ENCODE results near the gene ATXN10.

The ATXN10 gene

GRCh38 chr22:45750626-45751025 lies 79.0 kb downstream of the ATXN10 start:
- no peak for TF ChIP-seq EZH2 (IDR thresholded peaks at IDR 0.05; ENCODE audit: borderline replicate concordance, low read depth, low read length, severe bottlenecking)
- TF ChIP-seq, protein P1, sequence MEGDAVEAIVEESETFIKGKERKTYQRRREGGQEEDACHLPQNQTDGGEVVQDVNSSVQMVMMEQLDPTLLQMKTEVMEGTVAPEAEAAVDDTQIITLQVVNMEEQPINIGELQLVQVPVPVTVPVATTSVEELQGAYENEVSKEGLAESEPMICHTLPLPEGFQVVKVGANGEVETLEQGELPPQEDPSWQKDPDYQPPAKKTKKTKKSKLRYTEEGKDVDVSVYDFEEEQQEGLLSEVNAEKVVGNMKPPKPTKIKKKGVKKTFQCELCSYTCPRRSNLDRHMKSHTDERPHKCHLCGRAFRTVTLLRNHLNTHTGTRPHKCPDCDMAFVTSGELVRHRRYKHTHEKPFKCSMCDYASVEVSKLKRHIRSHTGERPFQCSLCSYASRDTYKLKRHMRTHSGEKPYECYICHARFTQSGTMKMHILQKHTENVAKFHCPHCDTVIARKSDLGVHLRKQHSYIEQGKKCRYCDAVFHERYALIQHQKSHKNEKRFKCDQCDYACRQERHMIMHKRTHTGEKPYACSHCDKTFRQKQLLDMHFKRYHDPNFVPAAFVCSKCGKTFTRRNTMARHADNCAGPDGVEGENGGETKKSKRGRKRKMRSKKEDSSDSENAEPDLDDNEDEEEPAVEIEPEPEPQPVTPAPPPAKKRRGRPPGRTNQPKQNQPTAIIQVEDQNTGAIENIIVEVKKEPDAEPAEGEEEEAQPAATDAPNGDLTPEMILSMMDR (IDR thresholded peaks at IDR 0.05; ENCODE audit: borderline replicate concordance, extremely low read depth, low read length, poor library complexity, severe bottlenecking), result no peak
- H2AFZ ChIP-seq (ENCODE audit: low read depth, low read length), result no peak overlapping the region
- H3K36me3 ChIP-seq (ENCODE audit: insufficient read depth, low read length), result peaks cover 38% of the 10 kb centered on the region

GRCh38 chr22:45752036-45752435 lies 80.4 kb downstream of the ATXN10 start:
- Histone ChIP-seq H3K4me3 (ENCODE audit: low read depth in 1 of 2, low read length in 2 of 2) (no peak overlapping the region), H2AFZ (ENCODE audit: low read depth, low read length) (no peak overlapping the region), H3K79me2 (ENCODE audit: insufficient read depth, low read length) (peaks cover 19% of the 10 kb centered on the region; the same call in 1 of the 2 replicates), H3K4me2 (ENCODE audit: insufficient read depth, low read length) (no peak overlapping the region), H3K4me1 (ENCODE audit: insufficient read depth, low read length) (no peaks in the 10 kb centered on the region), H3K27ac (ENCODE audit: low read length) (0 out of 2 replicates have a peak overlapping the region, but pooled peaks have one; percentile 18), H3K36me3 (ENCODE audit: insufficient read depth, low read length) (peaks cover 35% of the 10 kb centered on the region), H3K9ac (ENCODE audit: low read depth, low read length) (no peak overlapping the region), H3K27me3 (ENCODE audit: insufficient read depth, low read length, poor library complexity) (no peaks in the 10 kb centered on the region), H4K20me1 (ENCODE audit: insufficient read depth, low read length) (peaks cover 23% of the 10 kb centered on the region; the same call in 1 of the 2 replicates), H3K9me3 (ENCODE audit: insufficient read depth, low read length, severe bottlenecking) (no peaks in the 10 kb centered on the region)
- TF ChIP-seq, protein P1 (IDR thresholded peaks at IDR 0.05; ENCODE audit: borderline replicate concordance, extremely low read depth, low read length, poor library complexity, severe bottlenecking), result no peak
- DNase-seq, result no peak
- ATAC-seq (ENCODE audit: insufficient read depth, low read depth), result no peak

More at GRCh38 chr22:45750626-45751025, 79.0 kb downstream of the ATXN10 start:
- no peak overlapping the region for H3K4me2 ChIP-seq (ENCODE audit: insufficient read depth, low read length)
- no peaks in the 10 kb centered on the region for H3K4me1 ChIP-seq (ENCODE audit: insufficient read depth, low read length)
- ATAC-seq (ENCODE audit: insufficient read depth, low read depth), result no peak
- H3K27ac ChIP-seq (ENCODE audit: low read length), result no peak overlapping the region
- H3K9ac ChIP-seq (ENCODE audit: low read depth, low read length), result no peak overlapping the region
- H3K9me3 ChIP-seq (ENCODE audit: insufficient read depth, low read length, severe bottlenecking), result no peaks in the 10 kb centered on the region
- H3K27me3 ChIP-seq (ENCODE audit: insufficient read depth, low read length, poor library complexity), result no peaks in the 10 kb centered on the region
- peaks cover 20% of the 10 kb centered on the region for H3K79me2 ChIP-seq (ENCODE audit: insufficient read depth, low read length)
- H3K4me3 ChIP-seq (ENCODE audit: low read depth in 1 of 2, low read length in 2 of 2), result no peak overlapping the region
- DNase-seq, result no peak
- peaks cover 19% of the 10 kb centered on the region; the same call in 1 of the 2 replicates for H4K20me1 ChIP-seq (ENCODE audit: insufficient read depth, low read length)

DNA sequence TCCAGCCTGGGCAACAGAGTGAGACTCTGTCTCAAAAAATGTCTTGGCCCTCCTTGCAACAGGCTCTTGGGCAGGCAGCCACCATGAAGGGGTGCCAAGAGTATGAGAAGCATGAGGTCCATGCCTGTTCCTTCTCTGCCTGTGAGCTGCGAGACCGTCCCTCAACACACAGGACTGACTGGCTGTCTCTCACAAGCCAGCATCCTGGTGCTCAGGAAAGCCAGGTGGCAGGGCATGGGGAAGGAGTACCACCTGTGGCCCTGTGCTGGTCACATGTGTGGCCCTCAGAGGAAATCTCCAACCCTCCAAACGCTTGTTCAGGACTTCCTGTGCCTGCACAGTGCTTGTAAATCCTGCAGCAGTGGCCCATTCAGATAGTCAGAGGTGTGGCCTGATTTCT lies 83.2 kb downstream of the ATXN10 start:
- H3K27me3 ChIP-seq (ENCODE audit: insufficient read depth, low read length, poor library complexity), result no peaks in the 10 kb centered on the region
- H3K4me3 ChIP-seq (ENCODE audit: low read depth in 1 of 2, low read length in 2 of 2), result no peak overlapping the region
- H3K4me2 ChIP-seq (ENCODE audit: insufficient read depth, low read length), result no peak overlapping the region
- no peak overlapping the region for H2AFZ ChIP-seq (ENCODE audit: low read depth, low read length)
- no peak for DNase-seq
- no peaks in the 10 kb centered on the region for H3K9me3 ChIP-seq (ENCODE audit: insufficient read depth, low read length, severe bottlenecking)
- H3K36me3 ChIP-seq (ENCODE audit: insufficient read depth, low read length), result peaks cover 27% of the 10 kb centered on the region
- TF ChIP-seq, protein P1 (IDR thresholded peaks at IDR 0.05; ENCODE audit: borderline replicate concordance, extremely low read depth, low read length, poor library complexity, severe bottlenecking), result no peak
- TF ChIP-seq EZH2 (IDR thresholded peaks at IDR 0.05; ENCODE audit: borderline replicate concordance, low read depth, low read length, severe bottlenecking), result no peak
- H3K9ac ChIP-seq (ENCODE audit: low read depth, low read length), result no peak overlapping the region
- H3K79me2 ChIP-seq (ENCODE audit: insufficient read depth, low read length), result peaks cover 13% of the 10 kb centered on the region; the same call in 1 of the 2 replicates
- 0 out of 2 replicates have a peak overlapping the region, but pooled peaks have one; percentile 14 for H3K27ac ChIP-seq (ENCODE audit: low read length)
- ATAC-seq (ENCODE audit: insufficient read depth, low read depth), result no peak
- no peaks in the 10 kb centered on the region for H3K4me1 ChIP-seq (ENCODE audit: insufficient read depth, low read length)
- peaks cover 21% of the 10 kb centered on the region; the same call in 1 of the 2 replicates for H4K20me1 ChIP-seq (ENCODE audit: insufficient read depth, low read length)
